D721Med (cell line): Measurements from ENCODE around the gene SUPT4H1.

Experiments
- DNase-seq: peaks from one replicate; pipeline ENCODE4 v3.0.0; 2011; ENCODE audit warnings: low spot score; ENCODE audit not compliant: insufficient read length
- FAIRE-seq: peaks from 2 replicates; lab custom pipeline; 2011; peaks lifted over from hg19 to GRCh38; lab: Jason Lieb, UNC
- CTCF ChIP-seq: IDR thresholded peaks from 2 replicates; pipeline ENCODE4 v1.5.1; 2012; ENCODE audit warnings: mild to moderate bottlenecking, control low read depth; ENCODE audit not compliant: insufficient read depth; ENCODE audit errors: missing control alignments

The SUPT4H1 gene

GRCh38 chr17:58375811-58376210 is 23.8 kb upstream of the SUPT4H1 start:
- TF ChIP-seq CTCF, result no peak
- DNase-seq, result no peak
- FAIRE-seq, result no peak

GRCh38 chr17:58375256-58375655 is 23.3 kb upstream of the SUPT4H1 start:
- DNase-seq (no peak), FAIRE-seq (no peak)
- no peak for TF ChIP-seq CTCF

- no peak for DNase-seq
- no peak for TF ChIP-seq CTCF
- FAIRE-seq, result no peak
These were observed 21.9 kb upstream of the SUPT4H1 start for GRCh38 chr17:58373923-58374322.

GRCh38 chr17:58373003-58373402 is 21.0 kb upstream of the SUPT4H1 start:
- FAIRE-seq, result no peak
- no peak for TF ChIP-seq CTCF

GRCh38 chr17:58371300-58371950 is 19.4 kb upstream of the SUPT4H1 start:
- no peak for FAIRE-seq
- DNase-seq, result no peak
- no peak for TF ChIP-seq CTCF

More at GRCh38 chr17:58373003-58373402, 21.0 kb upstream of the SUPT4H1 start:
- DNase-seq, result no peak

GRCh38 chr17:58370716-58371115 is 18.7 kb upstream of the SUPT4H1 start:
- TF ChIP-seq CTCF, result no peak
- FAIRE-seq (no peak), DNase-seq (no peak)

GRCh38 chr17:58370309-58370708 is 18.3 kb upstream of the SUPT4H1 start:
- no peak for DNase-seq
- no peak for FAIRE-seq
- no peak for TF ChIP-seq CTCF
